ENCODE results near the gene AGPS. TPM values are rescaled to one million over a fixed set of nuclear protein-coding genes. Genes with fewer than 3 reads are reported as not detected.

The AGPS gene
- total and polyA plus RNA-seq, 10 of the 15 experiments (the other 5 are each of a cell fraction or from before 2014, with no cell fraction given), result 7.9 to 54.2 (median 38.7) TPM

DNA sequence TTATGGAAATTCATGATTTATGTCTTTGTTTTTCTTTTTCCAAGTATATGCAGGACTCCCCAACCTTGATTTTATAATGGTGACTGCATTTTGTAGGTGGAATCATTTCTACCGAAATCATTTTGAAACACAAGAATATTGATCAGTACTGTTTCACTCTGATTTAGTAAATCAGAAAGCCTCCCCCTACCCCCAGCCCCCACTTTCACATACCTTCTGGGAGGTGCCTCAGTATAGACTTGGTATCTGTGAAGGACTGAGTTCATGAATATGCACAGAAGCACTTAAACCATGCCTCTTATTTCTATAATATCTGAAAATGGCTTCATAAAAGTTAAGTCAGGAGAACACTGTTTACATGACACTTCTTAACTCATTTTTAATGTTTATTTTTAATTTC, 147.7 kb downstream of the AGPS start:
- Histone ChIP-seq H3K27ac (ENCODE audit: control insufficient read depth, insufficient read depth) (no peak overlapping the region), H3K9ac (ENCODE audit: control insufficient read depth, insufficient read depth, low read length) (no peak overlapping the region), H3K4me1 (ENCODE audit: control insufficient read depth, insufficient read depth, low read length) (peaks cover 13% of the 10 kb centered on the region), H2AFZ (ENCODE audit: control insufficient read depth, low read depth, low read length) (no peak overlapping the region), H3K79me2 (ENCODE audit: control insufficient read depth, insufficient read depth, low read length) (no peaks in the 10 kb centered on the region), H3K36me3 (ENCODE audit: control insufficient read depth in 2 of 2, insufficient read depth in 2 of 2, low read length in 1 of 2) (no peaks in the 10 kb centered on the region; a peak in 1 of 4 replicates), H3K9me3 (replicated peaks; ENCODE audit: control insufficient read depth, insufficient read depth, low read length) (no peaks in the 10 kb centered on the region; the same call in 2 of the 3 replicates), H3K27me3 (replicated peaks in 1 of 2; ENCODE audit: control insufficient read depth in 2 of 2, insufficient read depth in 2 of 2, low read length in 1 of 2) (no peaks in the 10 kb centered on the region), H4K20me1 (ENCODE audit: control insufficient read depth, insufficient read depth) (no peaks in the 10 kb centered on the region), H3K4me2 (ENCODE audit: control insufficient read depth, insufficient read depth) (no peak overlapping the region), H3K4me3 (no peak overlapping the region)
- no peak for DNase-seq (ENCODE audit: low read depth, low spot score)
- WGBS (ENCODE audit: insufficient coverage, insufficient replicate concordance, low lambda C conversion rate, missing lambda C conversion rate), result 40% methylated on average over 1 of the region's 1 CpG
- ChIA-PET POLR2A (no interaction called here), RAD21 (ENCODE audit: unreplicated experiment) (no interaction called here), SMC1A (ENCODE audit: uncharacterized antibody, unreplicated experiment) (interaction anchor here (0.8 to 1.4 kb wide), 2 partner anchors 9 to 17 kb away, joined by 3 read pairs; no protein-coding TSS in a partner anchor), CTCF (interaction anchor here (1.4 kb wide), 1 partner anchor 379 kb away, joined by 6 read pairs; no protein-coding TSS in a partner anchor)
- no TSS peak for BruUV-seq (replicated peaks)
- in situ Hi-C loops (cut with MboI), result no loop called here
- FAIRE-seq, result no peak
- intact Hi-C loops (cut with micrococcal nuclease; ENCODE audit: unreplicated experiment), result no loop called here
- TF ChIP-seq NRF1 (conservative IDR thresholded peaks at IDR 0.05; ENCODE audit: low read depth, low read length), result no peak
- no peak for TF ChIP-seq TCF3 (IDR thresholded peaks at IDR 0.05; ENCODE audit: borderline replicate concordance, insufficient read depth, low read depth, low read length)
- no peak for TF ChIP-seq CBX3 (IDR thresholded peaks at IDR 0.05; ENCODE audit: borderline replicate concordance, low read depth)
- no peak for TF ChIP-seq SMARCA5 (IDR thresholded peaks at IDR 0.05)
- TF ChIP-seq BHLHE40 (IDR thresholded peaks at IDR 0.05; ENCODE audit: borderline replicate concordance in 1 of 2, low read depth in 2 of 2, low read length in 1 of 2), result no peak
- TF ChIP-seq SP1 (IDR thresholded peaks at IDR 0.05; ENCODE audit: low read depth, low read length), result no peak
- TF ChIP-seq TCF12 (IDR thresholded peaks at IDR 0.05; ENCODE audit: low read depth, low read length), result no peak
- TF ChIP-seq TCF7 (IDR thresholded peaks at IDR 0.05; ENCODE audit: borderline replicate concordance), result no peak
- TF ChIP-seq CREB1 (IDR thresholded peaks at IDR 0.05; ENCODE audit: low read depth), result no peak
- no peak for TF ChIP-seq NFXL1 (IDR thresholded peaks at IDR 0.05; ENCODE audit: borderline replicate concordance)
- no peak for TF ChIP-seq RAD21 (IDR thresholded peaks at IDR 0.05; ENCODE audit: insufficient read depth, low read depth, low read length)
- no peak for TF ChIP-seq SUZ12 (IDR thresholded peaks at IDR 0.05; ENCODE audit: unreplicated experiment)
- no peak for TF ChIP-seq BRCA1 (IDR thresholded peaks at IDR 0.05; ENCODE audit: low read depth, low read length)
- TF ChIP-seq, protein P1, sequence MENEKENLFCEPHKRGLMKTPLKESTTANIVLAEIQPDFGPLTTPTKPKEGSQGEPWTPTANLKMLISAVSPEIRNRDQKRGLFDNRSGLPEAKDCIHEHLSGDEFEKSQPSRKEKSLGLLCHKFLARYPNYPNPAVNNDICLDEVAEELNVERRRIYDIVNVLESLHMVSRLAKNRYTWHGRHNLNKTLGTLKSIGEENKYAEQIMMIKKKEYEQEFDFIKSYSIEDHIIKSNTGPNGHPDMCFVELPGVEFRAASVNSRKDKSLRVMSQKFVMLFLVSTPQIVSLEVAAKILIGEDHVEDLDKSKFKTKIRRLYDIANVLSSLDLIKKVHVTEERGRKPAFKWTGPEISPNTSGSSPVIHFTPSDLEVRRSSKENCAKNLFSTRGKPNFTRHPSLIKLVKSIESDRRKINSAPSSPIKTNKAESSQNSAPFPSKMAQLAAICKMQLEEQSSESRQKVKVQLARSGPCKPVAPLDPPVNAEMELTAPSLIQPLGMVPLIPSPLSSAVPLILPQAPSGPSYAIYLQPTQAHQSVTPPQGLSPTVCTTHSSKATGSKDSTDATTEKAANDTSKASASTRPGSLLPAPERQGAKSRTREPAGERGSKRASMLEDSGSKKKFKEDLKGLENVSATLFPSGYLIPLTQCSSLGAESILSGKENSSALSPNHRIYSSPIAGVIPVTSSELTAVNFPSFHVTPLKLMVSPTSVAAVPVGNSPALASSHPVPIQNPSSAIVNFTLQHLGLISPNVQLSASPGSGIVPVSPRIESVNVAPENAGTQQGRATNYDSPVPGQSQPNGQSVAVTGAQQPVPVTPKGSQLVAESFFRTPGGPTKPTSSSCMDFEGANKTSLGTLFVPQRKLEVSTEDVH (IDR thresholded peaks at IDR 0.05; ENCODE audit: low read depth, partially characterized antibody), result no peak
- TF ChIP-seq GATAD2B (conservative IDR thresholded peaks at IDR 0.05; ENCODE audit: low read depth), result no peak
- no peak for TF ChIP-seq HCFC1 (IDR thresholded peaks at IDR 0.05; ENCODE audit: low read length)
- no peak for TF ChIP-seq CHD1 (IDR thresholded peaks at IDR 0.05; ENCODE audit: low read depth, low read length)
- TF ChIP-seq RELA (IDR thresholded peaks at IDR 0.05; ENCODE audit: borderline replicate concordance, partially characterized antibody), result no peak
- TF ChIP-seq, protein P2, sequence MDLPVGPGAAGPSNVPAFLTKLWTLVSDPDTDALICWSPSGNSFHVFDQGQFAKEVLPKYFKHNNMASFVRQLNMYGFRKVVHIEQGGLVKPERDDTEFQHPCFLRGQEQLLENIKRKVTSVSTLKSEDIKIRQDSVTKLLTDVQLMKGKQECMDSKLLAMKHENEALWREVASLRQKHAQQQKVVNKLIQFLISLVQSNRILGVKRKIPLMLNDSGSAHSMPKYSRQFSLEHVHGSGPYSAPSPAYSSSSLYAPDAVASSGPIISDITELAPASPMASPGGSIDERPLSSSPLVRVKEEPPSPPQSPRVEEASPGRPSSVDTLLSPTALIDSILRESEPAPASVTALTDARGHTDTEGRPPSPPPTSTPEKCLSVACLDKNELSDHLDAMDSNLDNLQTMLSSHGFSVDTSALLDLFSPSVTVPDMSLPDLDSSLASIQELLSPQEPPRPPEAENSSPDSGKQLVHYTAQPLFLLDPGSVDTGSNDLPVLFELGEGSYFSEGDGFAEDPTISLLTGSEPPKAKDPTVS (IDR thresholded peaks at IDR 0.05; ENCODE audit: low read depth, low read length), result no peak
- no peak for ATAC-seq
